NB4 (cell line): ENCODE data around the gene CELF1.

Source experiments
- MAX ChIP-seq: IDR thresholded peaks from 2 replicates; pipeline ENCODE4 v1.6.1; 2011; ENCODE audit warnings: low read depth, low read length
- TF ChIP-seq, protein P1 (sequence below): IDR thresholded peaks from one replicate; pipeline ENCODE4 v1.5.1; 2012; ENCODE audit warnings: low read depth, low read length

DNA sequence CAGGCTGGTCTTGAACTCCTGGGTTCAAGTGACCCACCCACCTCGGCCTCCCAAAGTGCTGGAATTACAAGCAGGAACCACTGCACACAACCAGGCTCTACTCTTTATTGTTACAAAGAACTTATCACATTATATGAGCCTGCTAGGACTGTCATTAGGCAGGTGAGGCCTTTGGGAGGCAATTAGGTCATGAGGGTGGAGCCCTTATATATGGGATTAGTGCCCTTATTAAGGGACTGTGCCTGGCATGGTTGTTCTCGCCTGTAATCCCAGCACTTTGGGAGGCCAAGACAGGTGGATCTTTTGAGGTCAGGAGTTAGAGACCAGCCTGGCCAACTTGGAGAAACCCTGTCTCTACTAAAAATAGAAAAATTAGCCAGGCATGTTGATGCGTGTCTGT, 116.2 kb downstream of the CELF1 start:
- TF ChIP-seq, protein P1, sequence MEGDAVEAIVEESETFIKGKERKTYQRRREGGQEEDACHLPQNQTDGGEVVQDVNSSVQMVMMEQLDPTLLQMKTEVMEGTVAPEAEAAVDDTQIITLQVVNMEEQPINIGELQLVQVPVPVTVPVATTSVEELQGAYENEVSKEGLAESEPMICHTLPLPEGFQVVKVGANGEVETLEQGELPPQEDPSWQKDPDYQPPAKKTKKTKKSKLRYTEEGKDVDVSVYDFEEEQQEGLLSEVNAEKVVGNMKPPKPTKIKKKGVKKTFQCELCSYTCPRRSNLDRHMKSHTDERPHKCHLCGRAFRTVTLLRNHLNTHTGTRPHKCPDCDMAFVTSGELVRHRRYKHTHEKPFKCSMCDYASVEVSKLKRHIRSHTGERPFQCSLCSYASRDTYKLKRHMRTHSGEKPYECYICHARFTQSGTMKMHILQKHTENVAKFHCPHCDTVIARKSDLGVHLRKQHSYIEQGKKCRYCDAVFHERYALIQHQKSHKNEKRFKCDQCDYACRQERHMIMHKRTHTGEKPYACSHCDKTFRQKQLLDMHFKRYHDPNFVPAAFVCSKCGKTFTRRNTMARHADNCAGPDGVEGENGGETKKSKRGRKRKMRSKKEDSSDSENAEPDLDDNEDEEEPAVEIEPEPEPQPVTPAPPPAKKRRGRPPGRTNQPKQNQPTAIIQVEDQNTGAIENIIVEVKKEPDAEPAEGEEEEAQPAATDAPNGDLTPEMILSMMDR, result no peak
- no peak for TF ChIP-seq MAX
